ENCODE measurements around the gene DHX15.

Gene DHX15

DNA sequence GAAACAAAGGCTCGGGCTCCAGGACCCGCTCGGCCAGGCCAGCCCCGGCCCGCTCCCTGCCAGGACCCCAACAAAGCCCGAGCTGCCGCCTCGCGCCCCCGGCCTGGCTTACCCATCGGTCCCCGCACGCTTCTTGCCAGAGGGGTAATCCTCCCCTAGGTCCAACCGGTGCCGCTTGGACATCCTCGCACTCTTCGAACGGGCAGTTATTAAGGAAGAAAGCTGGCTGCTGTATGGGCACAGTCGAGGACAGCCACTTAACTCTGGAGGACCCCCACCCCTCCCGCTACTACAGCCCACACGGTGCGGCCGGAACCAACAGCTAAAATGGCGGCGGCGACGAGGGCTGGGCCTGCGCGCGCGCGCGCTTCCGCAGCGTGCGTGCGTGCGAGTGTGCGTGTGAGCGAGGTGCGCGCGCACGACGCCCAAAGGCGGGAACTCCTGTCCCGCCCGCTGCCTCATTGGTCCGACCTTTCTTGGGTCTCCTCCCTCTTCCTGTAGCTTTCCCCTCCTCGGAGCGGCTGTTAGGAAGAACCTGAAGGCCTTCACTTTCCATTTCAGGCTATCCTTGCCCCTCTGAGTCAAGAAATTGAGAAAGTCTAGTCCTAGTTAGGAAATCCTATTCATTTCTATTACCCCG lies at the start of gene DHX15:
Gene DHX15, minus strand, starts transcription at position 344 of the 640 bp plus-strand sequence. Its CDS starts 161 bp downstream, at position 183.
- peak; percentile 97 for DNase-seq

DNA sequence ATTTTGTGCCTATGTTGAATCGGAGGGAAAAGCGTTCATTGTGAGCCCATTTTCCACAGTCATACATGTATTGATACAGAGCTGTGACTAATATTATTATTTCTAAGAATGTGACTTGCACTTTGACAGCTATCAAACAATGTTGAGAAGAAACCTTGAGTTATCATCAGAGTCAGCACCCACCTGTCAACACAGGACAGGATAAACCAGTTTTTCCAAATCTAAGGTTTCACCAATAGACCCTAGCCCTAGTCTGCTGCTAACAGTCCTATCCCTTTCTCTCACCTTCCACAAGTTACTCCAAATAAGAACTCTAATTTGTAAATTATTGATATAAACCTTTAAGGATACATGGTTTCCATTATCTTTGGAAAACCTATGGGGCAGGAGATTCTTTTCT lies 47.7 kb upstream of the DHX15 start:
- no peak for DNase-seq

DNA sequence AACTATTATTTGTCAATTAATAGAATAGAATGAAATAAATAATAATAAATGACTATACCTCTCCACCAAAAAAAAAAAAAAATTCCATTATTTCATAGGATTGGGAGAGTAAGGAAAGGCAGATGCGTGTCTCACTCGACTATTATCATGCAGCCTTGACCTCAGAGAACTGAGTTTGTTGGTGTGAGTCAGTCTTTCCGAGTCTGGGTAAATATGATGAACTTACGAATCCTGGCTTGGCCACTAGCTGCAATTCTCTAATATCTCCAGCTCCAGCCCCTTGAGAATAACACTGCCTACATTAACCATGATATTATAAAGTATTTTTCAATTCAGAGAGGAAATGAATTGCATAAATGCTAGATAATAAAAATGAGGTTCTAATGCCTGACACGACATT lies 46.6 kb upstream of the DHX15 start:
- DNase-seq = no peak

DNA sequence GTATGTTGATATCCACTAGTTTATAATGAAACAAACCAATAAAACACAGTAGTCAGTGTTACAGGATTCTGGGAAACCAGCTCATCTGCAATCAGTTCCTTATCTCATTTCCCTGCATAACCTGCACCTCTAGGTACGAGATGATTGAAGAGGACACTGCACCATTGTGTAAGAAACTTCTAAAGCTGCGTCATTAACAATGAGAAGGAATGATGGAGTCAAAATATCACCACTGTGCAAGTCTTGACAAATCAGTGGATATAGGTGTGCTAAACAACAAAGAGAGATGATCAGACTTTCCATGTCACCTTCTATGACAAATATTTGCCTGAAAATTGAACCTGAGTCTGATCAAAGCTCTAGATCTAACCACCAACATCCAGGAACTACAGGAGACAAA lies 40.7 kb upstream of the DHX15 start:
- no peak for DNase-seq

DNA sequence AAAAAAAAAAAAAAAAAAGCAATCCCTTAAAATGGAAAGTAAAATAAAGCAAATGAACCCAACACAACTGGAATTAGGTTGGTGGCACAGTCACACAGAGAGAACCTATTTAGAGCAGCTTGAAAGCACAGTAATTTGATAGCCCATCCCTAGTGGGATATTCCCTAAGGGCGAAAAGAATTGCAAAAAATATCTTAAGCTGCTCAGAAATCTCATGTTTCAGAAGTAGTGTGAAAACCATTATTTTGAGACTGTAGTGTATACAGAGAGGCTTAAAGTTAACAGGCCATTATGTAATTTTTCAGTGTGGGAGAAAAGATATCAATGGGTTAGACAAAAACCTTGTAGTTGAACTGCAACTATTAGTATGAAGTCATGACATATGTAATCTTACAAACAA lies 40.0 kb upstream of the DHX15 start:
- no peak for DNase-seq

DNA sequence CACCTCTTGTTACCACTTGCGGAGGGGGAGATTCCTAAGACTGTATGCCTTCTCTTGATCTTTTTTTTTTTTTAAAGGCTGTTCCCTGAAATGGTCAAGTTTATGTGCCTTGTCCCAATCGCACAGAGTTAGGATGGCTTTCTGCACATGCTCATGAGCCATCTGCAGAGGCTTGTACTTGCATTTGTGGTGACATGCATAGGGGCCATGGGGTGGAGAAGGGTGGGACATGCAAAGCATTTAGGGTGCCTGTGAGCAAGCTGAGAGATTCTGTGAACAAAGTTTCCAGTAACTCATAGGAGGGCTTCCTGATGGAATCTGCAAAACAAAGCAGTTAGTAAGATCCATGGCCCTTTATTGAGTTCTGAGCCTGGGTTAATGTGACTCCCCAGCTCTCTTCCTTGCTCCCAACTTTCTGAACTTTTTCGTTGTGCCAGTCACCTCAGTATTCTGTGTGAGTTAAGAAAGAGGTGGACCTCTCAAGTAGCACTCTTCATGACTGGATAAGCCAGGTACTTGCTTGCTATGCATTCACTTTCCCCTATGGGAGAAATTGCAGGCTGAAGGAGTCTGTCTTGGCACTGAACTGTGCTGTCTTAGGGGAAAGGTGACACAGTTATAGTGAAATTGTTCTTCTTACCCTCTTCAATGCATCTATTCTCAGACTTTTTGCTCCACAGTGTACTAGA lies 37.9 kb upstream of the DHX15 start:
- no peak for DNase-seq

DNA sequence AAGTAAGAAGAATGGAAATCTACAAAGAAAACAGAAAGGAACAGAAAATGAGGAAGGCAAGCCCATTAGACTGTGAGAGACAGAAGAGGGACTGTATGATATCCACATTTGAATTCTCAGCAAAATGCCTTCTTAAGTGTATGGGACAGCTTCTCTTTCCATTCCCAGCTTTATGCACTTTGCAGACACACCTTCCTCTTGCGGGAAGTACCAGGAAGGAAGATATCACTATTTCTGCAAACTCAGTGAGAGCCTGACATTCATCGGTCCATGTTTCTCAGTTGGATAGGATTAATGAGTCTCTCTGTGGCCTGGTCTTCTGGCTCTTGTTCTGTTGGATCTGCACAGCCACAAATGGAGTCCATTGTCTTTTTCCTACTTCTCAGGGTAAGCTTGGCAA lies 31.6 kb upstream of the DHX15 start:
- DNase-seq = no peak

DNA sequence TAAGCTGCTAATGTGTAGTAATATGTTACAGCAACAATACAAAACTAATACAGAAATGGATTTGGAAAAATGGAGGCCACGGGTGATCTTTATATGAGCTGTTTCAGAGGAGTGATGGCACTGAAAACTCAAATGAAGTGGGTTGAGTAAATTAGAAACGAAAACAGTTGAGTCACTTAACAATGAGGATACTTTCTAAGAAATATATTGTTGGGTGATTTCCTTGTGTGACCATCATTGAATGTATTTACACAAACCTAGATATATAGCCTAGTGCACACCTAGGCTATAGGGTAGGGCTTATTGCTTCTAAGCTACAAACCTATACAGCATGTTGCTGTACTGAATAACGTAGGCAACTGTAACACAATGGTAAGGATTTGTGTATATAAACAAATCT lies 30.5 kb upstream of the DHX15 start:
- peak; percentile 50 for DNase-seq

DNA sequence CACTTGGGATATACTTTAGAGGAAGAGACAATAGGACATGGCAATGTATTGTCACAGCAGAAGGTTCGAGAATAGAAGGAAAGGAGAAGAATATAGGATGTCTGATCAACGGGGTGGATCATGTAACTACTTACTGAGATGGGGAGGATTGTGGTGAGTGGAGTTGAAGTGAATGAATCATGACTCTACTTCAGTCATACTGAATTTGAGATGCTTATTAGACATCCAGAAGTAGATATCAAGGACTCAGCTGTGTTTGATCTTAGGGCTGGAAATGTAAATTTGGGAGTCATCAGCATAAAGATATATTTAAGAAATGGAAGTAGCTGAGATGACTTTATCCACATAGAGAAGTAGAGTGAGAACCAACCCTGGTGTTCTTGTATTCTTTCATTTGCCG lies 29.1 kb upstream of the DHX15 start:
- DNase-seq = no peak

DNA sequence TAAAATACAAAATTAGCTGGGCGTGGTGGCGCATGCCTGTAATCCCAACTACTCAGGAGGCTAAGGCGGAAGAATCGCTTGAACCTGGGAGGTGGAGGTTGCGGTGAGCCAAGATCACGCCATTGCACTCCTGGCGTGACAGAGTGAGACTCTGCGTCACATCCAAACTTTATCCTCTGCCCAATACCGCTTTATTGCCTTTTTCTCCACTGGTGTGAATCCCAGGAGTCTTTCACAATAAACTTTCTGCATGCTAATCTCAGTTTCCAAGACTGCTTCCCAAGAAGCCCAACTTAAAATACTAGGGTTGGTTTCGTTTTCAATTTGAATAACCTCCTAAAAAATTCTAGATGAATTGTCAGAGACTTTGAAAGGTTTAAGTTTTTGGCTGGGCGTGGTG lies 27.2 kb upstream of the DHX15 start:
- no peak for DNase-seq

DNA sequence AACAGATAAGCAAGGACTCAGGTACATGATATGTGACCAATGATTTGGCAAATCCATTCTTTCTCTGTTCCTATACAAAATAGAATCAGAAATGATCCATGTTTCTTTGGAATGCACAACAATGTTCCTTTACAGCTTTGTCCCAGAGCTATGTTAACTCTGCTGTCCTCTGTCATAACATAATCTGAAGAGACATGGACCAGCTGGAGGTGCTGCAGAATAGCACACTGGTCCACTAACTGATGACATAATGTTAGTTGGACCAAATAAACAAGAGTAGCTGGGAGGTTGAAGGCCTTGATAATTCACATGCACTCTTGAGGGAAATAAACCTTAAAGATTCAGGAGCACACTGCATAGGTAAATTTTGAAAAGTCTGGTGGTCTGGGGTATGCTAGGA lies 23.0 kb upstream of the DHX15 start:
- no peak for DNase-seq

DNA sequence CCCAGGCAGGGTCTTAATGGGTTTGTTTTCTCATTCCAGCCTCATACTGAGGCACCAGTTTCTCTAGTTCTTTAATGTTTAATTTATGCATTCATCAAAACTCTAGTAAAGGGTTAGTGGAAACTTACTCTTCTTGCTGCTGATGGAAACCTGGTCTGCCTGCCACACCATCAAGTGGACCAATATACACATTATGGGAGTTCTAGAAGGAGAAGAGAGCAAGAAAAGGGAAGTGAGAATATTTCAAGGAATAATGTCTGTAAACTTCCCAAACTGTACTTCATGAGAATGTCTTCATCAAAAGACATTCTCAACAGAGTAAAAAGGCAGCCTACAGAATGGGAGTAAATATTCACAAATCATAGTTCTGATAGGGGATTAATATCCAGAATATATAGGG lies 20.9 kb upstream of the DHX15 start:
- no peak for DNase-seq

DNA sequence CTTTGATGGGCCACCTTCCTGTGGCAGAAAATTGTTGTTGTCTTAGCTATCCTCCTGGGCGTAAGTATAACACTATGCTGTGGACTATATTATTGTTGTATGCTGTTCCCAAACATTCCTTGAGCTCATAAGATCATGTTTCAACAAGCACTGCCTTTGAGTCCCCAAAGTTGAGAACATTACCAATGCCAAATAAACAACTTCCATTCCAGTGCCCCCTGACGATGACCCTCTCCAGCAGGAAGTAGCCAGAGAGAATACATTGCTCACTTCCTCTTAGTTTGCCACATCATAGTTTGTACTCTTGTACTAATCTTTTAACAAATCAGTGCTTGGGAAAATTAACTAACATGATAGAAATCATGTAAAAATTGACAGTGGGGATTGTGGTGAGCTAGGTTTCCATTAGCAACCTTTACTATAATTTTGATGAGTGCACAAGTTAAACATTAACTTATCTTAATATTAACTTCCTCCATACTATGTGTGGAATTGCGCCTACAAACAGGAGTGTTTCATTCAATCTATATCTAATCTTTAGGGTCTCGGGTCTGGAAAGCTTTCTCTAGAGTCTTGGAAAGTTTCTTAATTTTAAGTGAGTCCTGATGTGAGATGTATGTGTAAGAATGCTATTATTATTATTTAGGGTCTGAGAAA lies 20.3 kb upstream of the DHX15 start:
- no peak for DNase-seq

DNA sequence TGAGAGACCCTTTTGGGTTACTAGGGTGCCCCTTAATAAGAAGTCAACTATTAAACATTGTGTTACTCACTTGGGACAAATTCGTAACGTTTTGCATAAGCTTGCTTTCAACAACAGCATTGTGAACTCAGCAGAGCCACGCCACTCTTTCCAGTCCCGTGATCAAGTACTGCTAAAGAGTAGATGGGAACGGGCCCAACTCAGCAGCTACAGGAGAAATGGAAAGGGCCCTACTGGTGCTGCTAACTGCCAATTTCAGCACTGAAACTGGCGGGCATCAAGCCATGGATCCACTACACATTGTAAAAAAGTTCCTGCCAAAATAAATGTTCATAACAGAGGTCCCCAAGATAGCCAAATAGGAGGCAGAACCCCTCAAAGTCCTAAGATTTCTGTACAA lies 19.0 kb upstream of the DHX15 start:
- no peak for DNase-seq

DNA sequence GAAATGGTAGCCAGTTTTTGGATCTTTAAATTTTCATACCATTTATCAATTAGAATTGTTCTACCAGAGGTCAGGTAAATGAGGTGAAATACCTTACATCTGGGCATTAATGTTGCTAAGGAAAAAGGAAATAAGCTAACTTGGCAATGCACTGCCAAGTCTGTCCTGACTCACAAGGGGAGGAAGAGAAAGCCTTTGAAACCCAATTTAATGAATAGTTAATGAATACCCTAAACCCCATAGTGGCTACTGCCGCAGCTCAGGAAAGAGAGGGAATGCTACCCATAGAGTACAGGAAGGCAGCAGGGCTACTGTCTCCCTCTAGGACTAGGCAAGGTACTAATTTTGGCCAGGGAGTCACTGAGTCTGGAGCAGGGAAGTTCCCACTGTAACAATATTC lies 16.8 kb upstream of the DHX15 start:
- DNase-seq = no peak

DNA sequence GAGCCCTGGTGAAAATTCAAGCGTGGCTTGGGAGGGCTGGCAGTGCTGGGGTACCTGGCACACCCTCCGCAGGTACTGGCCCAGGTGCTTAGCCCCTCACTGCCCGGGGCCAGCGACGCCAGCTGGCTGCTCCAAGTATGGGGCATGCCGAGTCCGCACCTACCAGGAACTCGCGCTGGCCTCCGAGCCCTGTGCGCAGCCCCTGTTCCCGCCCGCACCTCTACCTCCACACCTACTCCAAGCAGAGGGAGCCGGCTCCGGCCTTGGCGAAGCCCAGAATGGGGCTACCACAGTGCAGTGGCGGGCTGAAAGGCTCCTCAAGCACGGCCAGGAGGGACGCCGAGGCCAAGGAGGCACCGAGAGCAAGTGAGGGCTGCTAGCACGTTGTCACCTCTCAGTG lies 14.9 kb upstream of the DHX15 start:
- DNase-seq = no peak

DNA sequence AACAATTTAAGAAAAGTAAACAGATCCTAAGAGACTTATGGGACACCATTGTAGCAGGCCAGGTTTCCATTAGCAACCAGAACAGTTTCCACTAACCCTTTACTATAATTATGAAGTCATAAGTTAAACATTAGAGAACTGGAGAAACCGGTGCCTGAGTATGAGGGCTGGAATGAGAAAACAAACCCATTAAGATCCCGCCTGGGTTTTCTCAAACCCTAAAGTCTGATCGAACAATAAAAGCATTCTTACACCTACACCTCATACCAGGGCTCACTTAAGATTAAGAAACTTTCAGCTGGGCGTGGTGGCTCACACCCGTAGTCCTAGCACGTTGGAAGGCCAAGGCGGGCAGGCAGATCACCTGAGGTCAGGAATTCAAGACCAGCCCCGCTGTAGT lies 13.7 kb upstream of the DHX15 start:
- DNase-seq = no peak

DNA sequence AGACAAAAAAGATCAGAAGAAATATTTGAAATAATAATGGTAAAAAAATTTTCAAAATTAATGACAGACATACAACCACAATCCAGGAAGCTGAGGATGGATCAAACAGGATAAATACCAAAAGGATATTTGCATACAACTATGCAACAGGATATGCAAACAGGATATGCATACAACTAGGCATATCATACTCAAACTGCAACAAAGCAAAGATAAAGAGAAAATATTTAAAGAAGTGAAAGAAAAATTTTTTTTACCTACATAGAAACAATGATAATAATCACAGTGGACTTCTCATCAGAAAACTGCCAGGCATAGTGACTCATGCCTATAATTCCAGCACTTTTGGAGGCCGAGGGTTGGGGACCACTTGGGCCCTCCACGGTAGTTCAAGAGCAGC lies 11.3 kb upstream of the DHX15 start:
- DNase-seq = no peak

DNA sequence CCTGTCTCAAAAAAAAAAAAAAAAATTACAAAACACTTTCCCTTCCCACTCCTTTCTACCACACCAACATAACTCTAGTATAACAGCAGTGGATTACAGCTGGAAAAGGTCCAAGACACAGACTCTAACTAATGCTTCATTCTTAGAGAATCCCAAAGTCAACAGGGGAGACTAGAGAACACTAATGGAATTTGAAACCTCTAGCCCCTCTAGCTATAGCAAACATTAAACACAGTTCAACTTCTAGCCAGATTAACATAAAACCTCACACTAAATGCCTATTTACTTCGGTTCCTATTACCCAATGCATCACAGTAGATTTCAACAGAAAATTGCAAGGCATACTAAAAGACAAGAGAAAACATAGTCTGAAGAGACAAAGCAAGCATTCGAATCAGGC lies 10.5 kb upstream of the DHX15 start:
- no peak for DNase-seq

DNA sequence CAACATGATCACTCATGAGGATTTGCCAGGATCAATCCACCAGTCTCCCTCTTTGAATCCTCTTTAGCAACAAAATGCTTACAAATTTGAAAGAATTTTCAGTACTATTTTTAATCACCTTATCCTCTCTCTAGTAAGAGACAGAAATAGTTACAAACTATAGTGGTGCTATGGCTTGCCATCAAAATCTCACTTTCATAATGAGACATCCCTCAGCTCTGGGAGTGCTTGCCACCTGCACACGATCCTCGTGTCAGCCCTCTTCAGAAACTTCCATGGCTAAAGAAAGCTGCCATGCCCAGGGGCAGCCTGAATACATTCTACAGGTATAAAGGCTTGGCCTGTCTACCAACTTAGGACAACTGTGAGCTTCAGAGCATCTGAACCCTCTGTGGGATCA lies 5.1 kb upstream of the DHX15 start:
- DNase-seq = peak; percentile 66

DNA sequence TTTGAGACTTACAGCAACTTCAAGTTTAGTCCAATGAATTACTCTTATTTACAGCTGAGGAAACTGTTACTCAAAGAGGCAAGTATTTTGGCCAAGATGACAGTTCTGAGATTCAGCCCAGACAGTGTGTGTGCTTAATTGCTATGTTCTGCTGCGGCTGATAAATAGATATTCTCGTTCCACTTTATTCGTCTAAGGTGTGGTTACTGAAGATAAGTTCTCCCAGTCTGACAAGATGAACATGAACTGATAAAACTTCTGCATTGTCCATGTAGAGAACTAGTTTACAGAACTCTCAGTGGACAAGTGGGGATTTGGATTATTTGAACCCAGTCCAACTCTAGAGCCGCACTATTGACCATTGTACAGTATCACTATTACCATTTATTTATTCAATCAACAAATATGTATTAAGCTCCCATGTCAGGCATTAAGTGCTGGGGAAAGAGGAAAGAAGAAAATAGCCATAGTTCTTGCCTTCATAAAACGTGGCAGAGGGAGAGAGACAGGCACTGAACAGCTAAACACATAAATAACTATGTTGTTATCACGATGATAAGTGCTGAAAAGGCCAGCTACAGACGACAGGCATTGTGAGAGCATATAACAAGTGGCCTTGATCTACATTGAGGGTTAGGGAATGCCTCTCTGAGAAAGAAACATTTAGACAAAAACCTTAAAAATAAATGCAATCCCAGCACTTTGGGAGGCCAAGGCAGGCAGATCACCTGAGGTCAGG lies 4.0 kb upstream of the DHX15 start:
- DNase-seq = no peak

DNA sequence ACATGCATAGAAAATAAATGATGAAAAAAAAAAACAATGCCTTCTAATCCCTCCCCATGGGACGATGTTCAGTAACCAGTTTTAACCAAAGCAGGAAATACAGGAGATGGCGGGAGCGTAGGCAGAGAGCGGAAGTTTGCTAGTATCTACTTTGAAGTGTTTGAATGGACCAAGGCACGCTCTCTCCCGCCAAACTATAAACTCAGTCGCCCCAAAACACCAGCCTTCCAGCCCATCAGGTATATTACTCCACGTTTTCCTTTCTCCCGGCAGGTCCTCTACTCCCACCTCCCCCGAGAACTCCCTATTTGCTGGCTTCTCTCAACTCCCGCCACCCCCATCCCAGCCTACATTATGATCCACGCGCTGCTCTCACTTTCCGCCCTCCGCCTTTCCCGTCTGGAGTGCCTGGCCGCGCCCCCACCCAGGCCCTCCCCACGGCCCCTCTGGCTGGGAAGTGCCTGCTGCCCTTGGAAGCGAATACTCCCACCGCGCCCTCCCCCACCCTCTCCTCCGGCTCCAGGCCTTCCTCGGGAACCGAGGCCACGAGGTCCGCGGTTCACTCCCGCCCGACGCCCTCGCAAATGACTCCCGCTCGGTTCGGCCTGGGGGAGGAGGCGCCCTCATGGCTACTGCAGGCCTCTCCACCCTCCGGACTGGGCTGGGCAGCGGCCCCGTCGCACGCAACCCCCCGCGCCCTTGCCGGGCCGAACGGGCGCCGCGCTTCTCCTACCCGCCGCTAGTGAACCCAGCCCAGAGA lies 723 bp downstream of the DHX15 start:
- peak; percentile 66 for DNase-seq

DNA sequence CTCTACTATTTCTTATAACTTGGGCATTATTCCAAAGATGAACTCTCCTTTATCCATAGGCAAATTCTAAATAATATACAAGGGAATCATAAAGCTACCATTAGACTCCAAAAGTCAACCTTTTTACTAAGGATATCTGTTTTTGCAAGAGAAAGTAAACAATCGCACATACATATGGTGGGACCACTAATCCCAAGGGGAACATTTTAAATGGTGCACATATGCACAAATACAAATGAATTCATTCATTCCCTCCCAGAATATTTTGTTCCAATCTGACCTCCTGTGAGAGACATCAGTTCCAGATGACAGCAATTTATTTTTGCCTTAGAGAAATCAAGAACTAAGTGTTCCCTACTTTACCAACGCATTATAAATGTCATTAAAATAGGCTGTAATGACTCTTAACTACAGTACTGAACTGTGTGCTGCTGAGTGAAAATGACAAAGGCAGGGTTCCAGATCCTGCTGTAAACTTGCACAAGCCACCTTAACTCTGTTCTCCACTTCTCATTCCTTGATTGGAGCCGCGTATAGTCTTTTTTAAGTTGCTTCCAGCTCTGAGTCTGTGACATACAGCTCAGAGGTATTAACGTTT lies 2.0 kb downstream of the DHX15 start:
- DNase-seq = no peak

All from activated CD4-positive, alpha-beta T cell treated with anti-CD3 and anti-CD28 coated beads, Interleukin-10, Interleukin-2, amounts not matched to agents 100 ng/mL and 50 ng/mL, durations not matched to agents 16 hours and 8 hours (primary cell).